ENCODE data around the gene PLEKHO1.

- TF ChIP-seq, protein P1, sequence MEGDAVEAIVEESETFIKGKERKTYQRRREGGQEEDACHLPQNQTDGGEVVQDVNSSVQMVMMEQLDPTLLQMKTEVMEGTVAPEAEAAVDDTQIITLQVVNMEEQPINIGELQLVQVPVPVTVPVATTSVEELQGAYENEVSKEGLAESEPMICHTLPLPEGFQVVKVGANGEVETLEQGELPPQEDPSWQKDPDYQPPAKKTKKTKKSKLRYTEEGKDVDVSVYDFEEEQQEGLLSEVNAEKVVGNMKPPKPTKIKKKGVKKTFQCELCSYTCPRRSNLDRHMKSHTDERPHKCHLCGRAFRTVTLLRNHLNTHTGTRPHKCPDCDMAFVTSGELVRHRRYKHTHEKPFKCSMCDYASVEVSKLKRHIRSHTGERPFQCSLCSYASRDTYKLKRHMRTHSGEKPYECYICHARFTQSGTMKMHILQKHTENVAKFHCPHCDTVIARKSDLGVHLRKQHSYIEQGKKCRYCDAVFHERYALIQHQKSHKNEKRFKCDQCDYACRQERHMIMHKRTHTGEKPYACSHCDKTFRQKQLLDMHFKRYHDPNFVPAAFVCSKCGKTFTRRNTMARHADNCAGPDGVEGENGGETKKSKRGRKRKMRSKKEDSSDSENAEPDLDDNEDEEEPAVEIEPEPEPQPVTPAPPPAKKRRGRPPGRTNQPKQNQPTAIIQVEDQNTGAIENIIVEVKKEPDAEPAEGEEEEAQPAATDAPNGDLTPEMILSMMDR (IDR thresholded peaks at IDR 0.05): no peak
- TF ChIP-seq POLR2AphosphoS5 (IDR thresholded peaks at IDR 0.05): no peak
- TF ChIP-seq POLR2A (IDR thresholded peaks at IDR 0.05): no peak
- TF ChIP-seq EP300 (IDR thresholded peaks at IDR 0.05): no peak
Measured at GRCh38 chr1:150173141-150173585, 23.4 kb downstream of the PLEKHO1 start.
